NCI-H1930 (cell line): ENCODE data around the gene GCH1.
"Not testable (repeated sequence)": the region's sequence is repeated elsewhere in the genome, so short reads cannot be mapped to it uniquely, and the experiment has no call there.

Experiments
- DNase-seq, 2 experiments: peaks; one replicate each; lab custom pipeline; 2025; lab: John Stamatoyannopoulos, UW

Gene GCH1

GRCh38 chr14:54908190-54908589 lies 5.6 kb upstream of the GCH1 start:
- no peak for DNase-seq

GRCh38 chr14:54906075-54906474 lies 3.4 kb upstream of the GCH1 start:
- DNase-seq = no peak

- peak in 1 of 2 experiments; percentile 35 for DNase-seq
Observed at GRCh38 chr14:54902143-54902520, 494 bp downstream of the GCH1 start.

- no peak for DNase-seq
Observed at GRCh38 chr14:54901380-54902142, 1.1 kb downstream of the GCH1 start.

GRCh38 chr14:54899573-54899972 lies 3.1 kb downstream of the GCH1 start:
- no peak for DNase-seq

GRCh38 chr14:54897809-54898555 lies 4.6 kb downstream of the GCH1 start:
- DNase-seq = not testable (repeated sequence)

GRCh38 chr14:54895683-54896082 lies 6.9 kb downstream of the GCH1 start:
- DNase-seq = no peak

- DNase-seq = no peak
Observed at GRCh38 chr14:54894995-54895394, 7.6 kb downstream of the GCH1 start.

- peak in 1 of 2 experiments; percentile 12 for DNase-seq
Observed at GRCh38 chr14:54893151-54893760, 9.4 kb downstream of the GCH1 start.

- no peak for DNase-seq
Observed at GRCh38 chr14:54891471-54892245, 11.0 kb downstream of the GCH1 start.

- no peak for DNase-seq
Observed at GRCh38 chr14:54890788-54891187, 11.8 kb downstream of the GCH1 start.

- DNase-seq = no peak
Observed at GRCh38 chr14:54889919-54890318, 12.7 kb downstream of the GCH1 start.

GRCh38 chr14:54882521-54882920 lies 20.1 kb downstream of the GCH1 start:
- DNase-seq = no peak

- DNase-seq = no peak
Observed at GRCh38 chr14:54881761-54882401, 20.7 kb downstream of the GCH1 start.

- no peak for DNase-seq
Observed at GRCh38 chr14:54881235-54881760, 21.3 kb downstream of the GCH1 start.

- DNase-seq = no peak
Observed at GRCh38 chr14:54877703-54878021, 25.0 kb downstream of the GCH1 start.

GRCh38 chr14:54877015-54877702 lies 25.5 kb downstream of the GCH1 start:
- DNase-seq = no peak

- DNase-seq = not testable (repeated sequence)
Observed at GRCh38 chr14:54875648-54876047, 27.0 kb downstream of the GCH1 start.

- DNase-seq = not testable (repeated sequence)
Observed at GRCh38 chr14:54870154-54871090, 32.2 kb downstream of the GCH1 start.

GRCh38 chr14:54867011-54867410 lies 35.6 kb downstream of the GCH1 start:
- DNase-seq = no peak
